Endometrial microvascular endothelial cells (primary cell): ENCODE data around the gene APOA4. TPM values are rescaled to one million over a fixed set of nuclear protein-coding genes. Genes with fewer than 3 reads are reported as not detected.

ENCODE experiments used
- in situ Hi-C: cut with HindIII; loops from 2 replicates; pipeline ENCODE4 v1.10.0; 2017; ENCODE audit warnings: low sequenced_read_pairs, low pct_unique_long_range_greater_than_20kb; ENCODE audit errors: inconsistent ontology term
- total RNA-seq: library from RNA; depleted of rRNA; stranded (reverse); fragments of >200 nt; gene quantifications from one replicate; pipeline ENCODE4 v1.2.3, GENCODE V29; 2015; ENCODE audit errors: inconsistent ontology term

Gene APOA4
- total RNA-seq, 1 donor from 2014 or later = not detected

DNA sequence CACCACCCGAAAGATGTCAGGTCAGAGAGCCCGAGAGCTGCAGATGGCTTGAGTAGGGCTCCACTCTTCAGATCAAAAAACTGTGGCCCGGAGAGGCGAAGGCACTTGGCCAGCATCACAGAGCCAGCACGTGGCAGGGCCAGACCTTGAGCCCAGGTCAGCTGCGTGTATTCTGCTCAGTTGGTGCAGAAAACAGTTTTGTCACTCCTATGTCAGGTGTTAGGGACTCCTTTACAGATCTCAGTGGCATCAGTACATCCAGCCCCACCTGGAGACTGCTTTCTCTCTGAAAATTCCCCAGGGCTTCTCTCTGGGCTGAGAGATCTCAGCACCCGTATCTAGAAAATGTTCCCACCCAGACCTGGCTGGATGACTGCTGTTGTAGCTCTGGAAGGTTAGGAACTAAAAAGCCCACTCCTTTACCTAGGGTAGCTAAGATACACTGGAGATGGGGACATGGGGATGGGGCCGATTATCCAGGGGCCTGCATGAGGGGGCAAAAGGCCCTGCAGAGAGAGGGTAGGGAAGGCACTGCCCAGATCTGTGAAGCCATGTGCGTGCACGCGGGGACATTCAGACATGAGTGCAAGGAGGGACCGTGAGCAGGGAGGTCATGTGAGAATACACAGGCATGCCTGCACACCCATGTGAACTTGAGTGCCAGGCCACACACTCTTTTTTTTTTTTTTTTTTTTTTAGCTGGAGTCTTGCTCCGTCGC, 10.9 kb upstream of the APOA4 start:
- in situ Hi-C loops = no loop called here

GRCh38 chr11:116833491-116833815, 10.3 kb upstream of the APOA4 start:
- in situ Hi-C loops = no loop called here

GRCh38 chr11:116832350-116833290, 9.5 kb upstream of the APOA4 start:
- in situ Hi-C loops = no loop called here

DNA sequence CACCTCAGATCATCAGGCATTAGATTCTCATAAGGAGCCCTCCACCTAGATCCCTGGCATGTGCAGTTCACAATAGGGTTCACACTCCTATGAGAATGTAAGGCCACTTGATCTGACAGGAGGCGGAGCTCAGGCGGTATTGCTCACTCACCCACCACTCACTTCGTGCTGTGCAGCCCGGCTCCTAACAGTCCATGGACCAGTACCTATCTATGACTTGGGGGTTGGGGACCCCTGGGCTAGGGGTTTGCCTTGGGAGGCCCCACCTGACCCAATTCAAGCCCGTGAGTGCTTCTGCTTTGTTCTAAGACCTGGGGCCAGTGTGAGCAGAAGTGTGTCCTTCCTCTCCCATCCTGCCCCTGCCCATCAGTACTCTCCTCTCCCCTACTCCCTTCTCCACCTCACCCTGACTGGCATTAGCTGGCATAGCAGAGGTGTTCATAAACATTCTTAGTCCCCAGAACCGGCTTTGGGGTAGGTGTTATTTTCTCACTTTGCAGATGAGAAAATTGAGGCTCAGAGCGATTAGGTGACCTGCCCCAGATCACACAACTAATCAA, 8.8 kb upstream of the APOA4 start:
- in situ Hi-C loops = no loop called here

DNA sequence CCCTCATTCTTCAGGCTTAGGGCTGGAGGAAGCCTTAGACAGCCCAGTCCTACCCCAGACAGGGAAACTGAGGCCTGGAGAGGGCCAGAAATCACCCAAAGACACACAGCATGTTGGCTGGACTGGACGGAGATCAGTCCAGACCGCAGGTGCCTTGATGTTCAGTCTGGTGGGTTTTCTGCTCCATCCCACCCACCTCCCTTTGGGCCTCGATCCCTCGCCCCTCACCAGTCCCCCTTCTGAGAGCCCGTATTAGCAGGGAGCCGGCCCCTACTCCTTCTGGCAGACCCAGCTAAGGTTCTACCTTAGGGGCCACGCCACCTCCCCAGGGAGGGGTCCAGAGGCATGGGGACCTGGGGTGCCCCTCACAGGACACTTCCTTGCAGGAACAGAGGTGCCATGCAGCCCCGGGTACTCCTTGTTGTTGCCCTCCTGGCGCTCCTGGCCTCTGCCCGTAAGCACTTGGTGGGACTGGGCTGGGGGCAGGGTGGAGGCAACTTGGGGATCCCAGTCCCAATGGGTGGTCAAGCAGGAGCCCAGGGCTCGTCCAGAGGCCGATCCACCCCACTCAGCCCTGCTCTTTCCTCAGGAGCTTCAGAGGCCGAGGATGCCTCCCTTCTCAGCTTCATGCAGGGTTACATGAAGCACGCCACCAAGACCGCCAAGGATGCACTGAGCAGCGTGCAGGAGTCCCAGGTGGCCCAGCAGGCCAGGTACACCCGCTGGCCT, 7.2 kb upstream of the APOA4 start:
- in situ Hi-C loops = no loop called here

- in situ Hi-C loops = no loop called here
Observed at GRCh38 chr11:116829525-116830183, 6.5 kb upstream of the APOA4 start, which contains the start of gene APOC3. APOC3 (plus strand) TSS chr11:116829907; CDS start chr11:116830583, 676 bp downstream.

DNA sequence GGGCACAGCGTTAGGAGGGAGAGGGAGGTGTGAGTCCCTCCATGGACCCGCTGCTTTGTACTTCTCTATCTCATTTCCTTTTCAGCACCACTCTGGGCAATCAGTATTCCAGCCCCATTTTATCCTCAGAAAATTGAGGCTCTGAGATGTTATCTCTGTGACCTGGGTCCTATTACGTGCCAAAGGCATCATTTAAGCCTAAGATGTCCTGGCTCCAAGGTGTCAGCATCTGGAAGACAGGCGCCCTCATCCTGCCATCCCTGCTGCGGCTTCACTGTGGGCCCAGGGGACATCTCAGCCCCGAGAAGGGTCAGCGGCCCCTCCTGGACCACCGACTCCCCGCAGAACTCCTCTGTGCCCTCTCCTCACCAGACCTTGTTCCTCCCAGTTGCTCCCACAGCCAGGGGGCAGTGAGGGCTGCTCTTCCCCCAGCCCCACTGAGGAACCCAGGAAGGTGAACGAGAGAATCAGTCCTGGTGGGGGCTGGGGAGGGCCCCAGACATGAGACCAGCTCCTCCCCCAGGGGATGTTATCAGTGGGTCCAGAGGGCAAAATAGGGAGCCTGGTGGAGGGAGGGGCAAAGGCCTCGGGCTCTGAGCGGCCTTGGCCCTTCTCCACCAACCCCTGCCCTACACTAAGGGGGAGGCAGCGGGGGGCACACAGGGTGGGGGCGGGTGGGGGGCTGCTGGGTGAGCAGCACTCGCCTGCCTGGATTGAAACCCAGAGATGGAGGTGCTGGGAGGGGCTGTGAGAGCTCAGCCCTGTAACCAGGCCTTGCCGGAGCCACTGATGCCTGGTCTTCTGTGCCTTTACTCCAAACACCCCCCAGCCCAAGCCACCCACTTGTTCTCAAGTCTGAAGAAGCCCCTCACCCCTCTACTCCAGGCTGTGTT, 5.8 kb upstream of the APOA4 start:
- in situ Hi-C loops = no loop called here

GRCh38 chr11:116827461-116827860, 4.4 kb upstream of the APOA4 start:
- in situ Hi-C loops = no loop called here

DNA sequence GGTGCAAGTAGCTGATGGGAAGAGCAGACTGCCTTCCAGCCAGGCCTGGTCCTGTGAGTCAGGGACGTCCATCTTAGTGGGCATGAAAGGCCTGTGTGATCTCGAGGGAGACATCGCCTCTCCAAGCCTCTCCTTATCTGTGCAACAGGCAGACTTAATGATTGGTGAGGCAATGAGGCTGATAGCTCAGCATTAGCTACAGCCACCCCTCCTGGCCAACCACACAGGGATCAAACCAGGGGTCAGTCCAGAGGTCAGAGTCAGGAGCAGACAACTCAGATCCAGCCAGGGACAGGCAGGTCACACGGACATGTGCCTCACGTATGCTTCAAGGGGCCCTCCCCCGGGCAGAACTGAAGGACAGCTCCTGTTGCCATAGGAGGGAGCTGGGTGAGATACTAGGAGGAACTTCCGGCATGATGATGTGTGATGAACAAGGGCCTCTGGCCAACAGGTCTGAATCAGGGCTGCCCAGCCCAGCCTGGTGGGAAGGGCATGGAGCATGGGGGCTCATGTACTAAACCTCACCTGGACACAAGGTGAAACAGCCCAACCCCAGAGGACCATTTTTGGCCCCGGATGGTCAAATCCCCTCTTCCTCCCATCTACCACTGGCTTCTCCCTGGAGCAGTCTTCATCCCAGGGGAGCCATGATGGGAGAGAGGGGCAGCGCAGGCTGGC, 3.8 kb upstream of the APOA4 start:
- in situ Hi-C loops = no loop called here

- in situ Hi-C loops = no loop called here
Observed at GRCh38 chr11:116825854-116826750, 3.0 kb upstream of the APOA4 start.

- in situ Hi-C loops = no loop called here
Observed at GRCh38 chr11:116825434-116825833, 2.3 kb upstream of the APOA4 start.

DNA sequence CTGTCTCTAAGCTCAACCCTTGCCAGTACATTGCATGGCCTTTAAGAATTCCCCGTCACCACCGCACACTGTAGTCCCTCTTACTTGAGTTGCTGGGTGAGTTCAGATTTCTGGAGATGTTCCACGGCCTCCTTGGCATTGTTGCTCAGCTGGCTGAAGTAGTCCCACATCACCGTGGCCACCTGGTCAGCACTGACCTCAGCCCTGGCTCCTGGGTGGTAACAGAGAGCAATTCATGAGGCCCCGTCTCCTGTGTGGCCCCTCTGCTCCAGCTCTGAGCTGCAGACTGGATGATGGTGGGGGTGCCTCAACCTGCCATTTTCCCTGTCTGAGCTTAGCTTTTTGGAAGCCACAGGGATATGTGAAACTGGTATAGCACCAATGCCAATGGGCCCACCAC, 529 bp downstream of the APOA4 start:
- in situ Hi-C loops = no loop called here

DNA sequence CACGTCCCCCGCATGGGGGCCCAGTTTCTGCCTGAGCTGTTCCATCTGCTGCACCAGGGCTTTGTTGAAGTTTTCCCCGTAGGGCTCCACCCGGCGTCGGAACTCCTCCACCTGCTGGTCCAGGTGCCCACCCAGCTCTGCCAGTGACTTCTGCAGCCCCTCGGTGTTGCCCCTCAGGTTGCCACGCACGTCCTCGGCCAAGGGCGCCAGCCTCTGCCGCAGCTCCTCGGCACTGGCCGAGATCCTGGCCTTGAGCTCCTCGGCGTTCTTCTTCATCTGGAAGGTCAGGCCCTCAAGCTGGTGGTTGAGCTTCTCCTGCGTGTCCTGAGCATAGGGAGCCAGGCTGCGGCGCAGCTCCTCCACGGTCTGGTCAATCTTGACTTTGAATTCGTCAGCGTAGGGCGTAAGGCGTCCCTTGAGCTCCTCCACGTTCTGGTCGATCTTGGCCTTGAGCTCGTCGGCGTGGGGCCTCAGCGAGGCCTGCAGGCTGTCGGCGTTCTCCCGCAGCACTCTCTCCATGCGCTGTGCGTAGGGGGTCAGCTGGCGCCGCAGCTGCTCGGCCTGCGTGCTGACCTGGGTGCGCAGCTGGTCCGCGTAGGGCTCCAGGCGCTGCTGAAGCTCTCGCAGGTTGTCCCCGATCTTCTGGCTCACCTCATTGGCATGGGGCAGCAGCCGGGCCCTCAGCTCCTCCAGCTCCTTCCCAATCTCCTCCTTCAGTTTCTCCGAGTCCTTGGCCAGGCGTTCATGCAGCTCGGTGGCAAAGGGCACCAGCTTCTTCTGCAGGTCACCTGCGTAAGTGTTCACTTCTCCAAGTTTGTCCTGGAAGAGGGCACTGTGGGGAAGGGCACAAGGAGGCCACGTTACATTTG, 1.8 kb downstream of the APOA4 start:
- in situ Hi-C loops = no loop called here

DNA sequence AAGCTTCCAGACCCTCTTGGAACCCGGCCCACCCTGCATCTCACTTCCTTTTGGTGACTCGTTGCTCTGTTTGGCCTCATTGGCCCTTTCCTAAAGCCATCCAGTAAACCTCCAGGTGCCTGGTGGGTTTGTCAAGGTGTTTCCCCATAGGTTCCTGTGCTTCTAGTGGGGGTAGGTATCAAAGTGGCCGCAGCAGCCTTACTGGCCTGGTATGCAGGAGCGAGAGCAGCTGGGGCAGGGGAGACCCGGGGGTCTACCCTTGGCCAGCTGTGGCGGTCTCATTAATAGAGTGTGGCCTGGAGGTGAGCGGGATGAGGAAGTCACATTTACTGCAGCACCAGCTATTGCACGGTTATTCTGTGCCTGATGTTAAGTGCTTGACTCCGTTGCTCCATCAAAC, 4.1 kb downstream of the APOA4 start:
- in situ Hi-C loops = no loop called here

GRCh38 chr11:116814502-116814901, 8.6 kb downstream of the APOA4 start:
- in situ Hi-C loops = no loop called here
